Effector CD8-positive, alpha-beta T cell (primary cell): ENCODE measurements around the gene COPG2.
"Not testable (repeated sequence)": the region's sequence is repeated elsewhere in the genome, so short reads cannot be mapped to it uniquely, and the experiment has no call there.

ENCODE experiments used
- DNase-seq: peaks from one replicate; lab custom pipeline; 2025; lab: John Stamatoyannopoulos, UW
- total RNA-seq, 4 experiments: gene quantifications; one replicate each; lab custom pipeline; 2026; lab: John Stamatoyannopoulos, UW

COPG2 gene
- total RNA-seq, result 8.5 to 11.0 (median 9.9) reads per million in 4 experiments

DNA sequence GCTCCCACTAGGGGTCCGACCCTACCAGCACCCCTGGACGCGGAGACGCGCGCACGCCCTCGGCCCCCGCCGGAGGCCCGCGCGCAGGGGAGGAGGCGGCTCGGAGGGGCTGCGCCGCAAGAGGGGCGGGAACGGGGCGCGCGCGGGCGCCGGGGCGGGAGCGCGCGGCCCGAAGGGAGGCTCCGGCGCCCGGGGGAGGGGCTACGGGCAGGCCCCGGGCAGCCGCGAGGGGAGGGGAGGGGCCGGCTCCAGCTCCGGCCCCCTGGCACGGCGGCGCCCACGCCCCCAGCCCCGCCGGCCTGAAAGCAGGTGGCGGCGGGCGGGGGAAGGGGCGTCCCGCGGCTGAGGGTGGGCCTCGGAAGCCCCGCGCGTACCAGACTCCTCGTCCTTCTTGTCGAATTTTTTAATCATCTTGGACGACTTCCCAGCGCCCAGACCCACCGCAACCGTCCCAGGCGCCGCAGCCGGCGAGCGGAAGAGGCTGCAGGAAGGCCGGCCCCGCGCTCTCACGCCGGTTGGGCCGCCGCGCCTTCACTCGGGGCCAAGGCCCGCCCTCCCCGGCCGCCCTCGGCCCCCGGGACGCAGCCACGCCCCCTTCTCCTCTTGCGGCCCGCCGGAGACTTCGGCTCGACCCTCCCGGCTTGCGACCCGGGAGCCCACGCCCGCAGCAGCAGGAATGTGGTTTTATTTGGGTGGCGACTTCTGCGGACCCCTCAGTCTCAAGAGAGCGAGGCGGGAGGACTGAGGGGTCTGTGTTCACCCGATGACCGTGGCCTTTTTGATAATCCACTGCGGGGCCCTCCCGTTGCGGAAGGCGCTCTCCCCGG lies at the start of gene COPG2:
Gene COPG2, minus strand, starts transcription at position 491 of the 827 bp plus-strand sequence. Its CDS starts 80 bp downstream, at position 411.
- peak; percentile 54 for DNase-seq

GRCh38 chr7:130712416-130712815 lies 43.9 kb upstream of the COPG2 start:
- no peak for DNase-seq

DNA sequence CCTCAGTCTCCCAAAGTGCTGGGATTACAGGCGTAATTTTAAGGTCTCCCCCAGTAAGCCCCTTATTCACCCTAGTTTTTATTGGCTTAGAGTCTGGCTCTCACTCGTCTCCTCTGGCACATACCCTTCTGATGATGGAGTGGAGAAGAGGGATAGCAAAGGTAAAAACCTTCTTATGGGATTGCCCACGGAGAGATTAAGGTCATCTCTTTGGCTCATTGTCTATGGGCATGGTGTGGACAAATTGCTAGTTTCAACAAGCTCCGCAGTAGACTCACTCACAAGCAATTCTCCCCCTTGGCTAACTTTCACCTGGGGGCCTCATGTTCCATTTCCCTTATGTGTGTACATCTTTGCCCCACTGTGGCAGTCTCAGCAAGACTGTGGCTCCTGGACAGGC lies 40.2 kb upstream of the COPG2 start:
- DNase-seq, result no peak

DNA sequence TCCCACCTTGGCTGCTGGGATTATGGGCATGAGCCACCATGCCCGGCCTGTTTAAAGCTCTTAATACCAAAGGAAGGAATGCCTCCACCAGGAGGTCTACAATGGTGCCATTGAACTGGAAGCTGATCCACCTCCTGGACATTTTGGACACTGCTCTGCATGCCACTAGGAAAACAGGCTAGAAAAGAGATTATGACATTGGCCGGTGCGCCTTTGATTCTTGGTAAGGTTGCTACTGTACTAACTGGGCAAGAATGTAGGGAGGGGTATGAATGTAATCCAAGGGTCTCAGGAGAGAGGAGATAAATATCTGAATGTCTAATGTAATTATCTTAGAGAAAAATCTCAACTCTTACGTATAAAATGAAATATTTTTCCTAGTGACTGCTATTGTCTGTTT lies 39.5 kb upstream of the COPG2 start:
- DNase-seq, result no peak

DNA sequence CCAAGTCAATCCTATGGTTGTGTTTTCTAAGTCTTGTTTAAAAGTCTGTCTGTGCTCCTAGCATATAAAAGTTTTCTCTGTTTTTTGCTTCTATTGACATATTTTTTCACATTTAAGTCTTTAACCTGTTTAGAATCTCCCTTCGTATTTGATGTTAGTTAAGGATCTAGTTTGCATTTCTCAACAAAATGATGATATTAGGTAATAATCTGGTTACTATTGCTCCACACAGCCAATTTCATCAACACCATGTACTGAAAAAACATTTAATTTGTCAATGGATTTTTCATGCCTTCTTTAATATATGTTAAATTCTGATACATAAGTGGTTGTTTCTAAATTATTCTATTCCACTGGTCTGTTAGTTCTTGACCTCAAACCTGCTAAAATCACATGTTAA lies 35.3 kb upstream of the COPG2 start:
- DNase-seq, result no peak

DNA sequence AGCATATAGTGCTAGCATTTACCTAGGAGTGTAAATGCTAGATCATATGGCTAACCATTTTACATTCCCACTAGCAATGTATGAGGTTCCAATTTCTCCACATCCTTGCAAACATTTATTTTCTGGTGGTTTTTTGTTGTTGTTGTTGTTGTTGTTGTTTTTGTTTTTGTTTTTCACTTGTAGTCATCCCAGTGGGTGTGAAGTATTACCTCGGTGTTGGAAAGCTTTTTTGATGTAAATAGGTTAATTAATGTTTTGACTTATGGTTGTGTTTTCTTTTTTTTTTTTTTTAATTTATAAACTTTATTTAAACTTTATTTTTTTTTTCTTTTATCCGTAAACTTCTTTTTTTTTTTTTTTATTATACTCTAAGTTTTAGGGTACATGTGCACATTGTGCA lies 33.1 kb upstream of the COPG2 start:
- DNase-seq, result no peak

GRCh38 chr7:130700760-130701159 lies 32.2 kb upstream of the COPG2 start:
- no peak for DNase-seq

DNA sequence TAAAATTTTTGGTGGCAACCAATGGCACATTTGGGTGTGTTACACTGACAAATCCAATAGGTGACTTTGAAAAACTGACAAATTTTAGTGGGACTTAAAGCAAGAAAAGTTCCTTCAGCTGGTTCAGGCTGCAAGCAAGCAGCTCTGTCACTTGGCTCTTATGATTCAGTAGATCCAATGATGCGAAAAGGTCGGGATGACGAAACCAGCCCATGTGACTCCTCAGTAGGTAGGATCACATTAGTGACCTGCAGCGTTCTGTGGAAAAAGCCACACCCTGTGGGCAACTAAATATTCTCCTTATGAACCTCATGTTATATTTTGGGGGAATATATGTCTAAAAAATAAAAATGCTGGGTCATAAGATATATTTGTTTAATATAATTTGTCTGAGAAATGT lies 31.1 kb upstream of the COPG2 start:
- DNase-seq, result no peak

DNA sequence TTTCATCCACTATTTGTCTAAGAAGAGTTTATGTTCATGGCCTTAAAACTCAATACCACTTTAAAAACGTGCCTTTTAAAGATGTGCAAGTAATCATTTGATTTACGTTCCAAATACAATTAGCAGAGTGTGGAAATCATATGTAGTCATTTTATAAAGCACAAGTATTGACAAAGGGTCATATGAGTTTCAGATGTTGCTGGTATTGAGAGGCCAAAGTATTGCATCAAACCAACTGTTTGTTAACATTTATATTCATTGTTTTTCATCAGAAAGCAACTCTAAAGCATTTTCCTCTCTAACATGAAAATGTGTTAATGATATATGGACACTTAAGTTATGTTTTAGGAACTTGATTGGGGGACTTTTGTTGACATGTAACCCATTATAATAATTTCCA lies 29.3 kb upstream of the COPG2 start:
- no peak for DNase-seq

DNA sequence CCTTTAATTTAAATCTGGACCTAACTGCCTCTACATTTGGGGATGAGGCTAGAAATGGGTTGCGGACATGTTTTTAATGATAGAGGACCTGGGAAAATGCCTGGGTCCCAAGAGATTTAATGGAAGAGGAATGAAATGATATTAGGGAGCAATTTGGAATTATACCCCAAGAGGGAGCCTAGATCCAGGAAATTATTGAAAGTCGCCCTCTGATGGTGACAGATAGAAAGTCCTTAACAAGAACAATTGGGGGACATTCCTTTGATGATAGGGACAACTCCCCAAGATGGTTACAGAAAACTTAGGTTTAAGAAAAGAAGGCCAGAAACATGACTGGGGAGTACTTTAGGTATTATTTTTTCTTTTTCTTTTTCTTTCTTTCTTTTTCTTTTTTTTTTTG lies 27.3 kb upstream of the COPG2 start:
- no peak for DNase-seq

GRCh38 chr7:130692396-130692795 lies 23.8 kb upstream of the COPG2 start:
- DNase-seq, result not testable (repeated sequence)

DNA sequence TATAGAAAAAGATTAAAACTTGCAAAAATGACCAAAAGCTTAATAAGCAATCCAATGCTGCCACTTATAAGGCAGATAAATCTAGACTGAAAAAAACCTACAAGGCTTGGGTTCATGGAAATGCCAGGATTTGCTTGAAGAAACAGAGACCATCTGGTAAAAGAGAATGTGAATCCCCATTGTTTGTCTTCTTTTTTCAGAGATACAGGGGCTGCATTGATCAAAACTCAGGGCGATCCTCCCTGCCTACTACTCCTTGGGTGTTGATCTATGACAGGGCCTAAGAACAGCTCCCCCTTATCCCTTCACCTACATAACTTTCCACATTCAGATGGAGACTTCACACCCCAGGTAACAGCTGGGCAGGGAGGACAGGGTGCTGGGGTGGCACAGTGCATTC lies 21.1 kb upstream of the COPG2 start:
- DNase-seq, result no peak

- no peak for DNase-seq
Observed at GRCh38 chr7:130683026-130683425, 14.5 kb upstream of the COPG2 start.

GRCh38 chr7:130674456-130674855 lies 5.9 kb upstream of the COPG2 start:
- DNase-seq, result no peak

GRCh38 chr7:130673066-130673465 lies 4.5 kb upstream of the COPG2 start:
- no peak for DNase-seq

- DNase-seq, result no peak
Observed at GRCh38 chr7:130672146-130672545, 3.6 kb upstream of the COPG2 start.

DNA sequence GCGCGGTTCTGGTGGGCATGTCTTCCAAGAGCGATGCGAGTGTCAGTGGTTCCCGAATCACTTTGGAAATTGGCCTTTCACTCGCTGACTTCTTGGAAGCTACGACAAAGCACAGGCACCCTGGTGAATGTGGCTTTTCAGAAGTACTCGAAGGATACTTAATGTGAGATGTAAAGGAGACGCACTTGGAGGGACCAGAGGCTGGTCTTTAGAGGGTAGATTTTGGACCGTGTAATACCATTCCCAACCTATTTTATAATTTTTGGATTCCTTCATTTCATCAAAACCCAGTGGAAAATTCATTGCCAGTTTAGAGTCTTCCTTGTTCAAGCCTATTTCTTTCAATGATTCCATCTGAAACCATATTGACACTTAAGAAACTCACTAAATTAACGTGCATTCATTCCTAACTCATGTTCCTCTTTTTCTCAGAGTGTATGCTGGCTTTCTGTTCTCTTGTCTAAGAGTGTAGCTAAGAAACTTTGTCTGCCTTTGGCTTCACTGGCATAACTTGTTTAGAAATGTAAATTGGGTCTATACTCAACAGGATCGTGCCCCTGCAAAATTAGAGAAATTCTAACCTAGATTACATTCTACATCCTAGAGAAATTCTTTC lies 645 bp upstream of the COPG2 start:
- no peak for DNase-seq

DNA sequence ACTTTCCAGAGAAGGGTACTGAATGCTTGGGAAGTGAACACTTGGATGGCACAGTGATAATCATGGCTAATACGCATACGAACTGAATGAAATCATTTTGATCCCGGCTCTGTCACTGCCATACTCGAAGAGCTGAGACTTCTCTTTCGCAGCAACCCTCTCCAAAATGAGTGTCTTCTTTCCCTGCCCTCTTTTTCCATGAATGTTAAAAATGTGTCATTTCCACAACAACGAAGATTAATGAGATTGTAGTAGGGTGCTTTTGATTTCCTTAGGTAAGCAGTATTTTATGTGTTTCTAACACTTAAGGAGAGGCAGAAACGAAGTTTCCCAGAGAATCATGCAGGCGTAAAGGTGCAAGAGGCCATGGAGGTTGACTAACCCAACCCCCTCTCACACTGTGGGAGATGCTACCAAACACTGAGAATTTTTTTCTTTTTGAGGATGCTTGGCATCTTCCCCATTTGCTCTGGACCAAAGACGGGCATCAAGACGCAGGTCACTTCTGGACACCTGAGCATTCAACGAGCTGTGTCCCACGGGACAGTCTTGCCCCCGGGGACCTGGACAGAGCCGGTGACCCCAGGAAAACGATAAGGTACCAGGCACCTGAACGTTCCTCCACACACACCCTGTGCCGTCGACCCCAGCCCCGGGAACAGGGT lies 823 bp downstream of the COPG2 start:
- DNase-seq, result no peak

- DNase-seq, result no peak
Observed at GRCh38 chr7:130662426-130662825, 6.1 kb downstream of the COPG2 start.

DNA sequence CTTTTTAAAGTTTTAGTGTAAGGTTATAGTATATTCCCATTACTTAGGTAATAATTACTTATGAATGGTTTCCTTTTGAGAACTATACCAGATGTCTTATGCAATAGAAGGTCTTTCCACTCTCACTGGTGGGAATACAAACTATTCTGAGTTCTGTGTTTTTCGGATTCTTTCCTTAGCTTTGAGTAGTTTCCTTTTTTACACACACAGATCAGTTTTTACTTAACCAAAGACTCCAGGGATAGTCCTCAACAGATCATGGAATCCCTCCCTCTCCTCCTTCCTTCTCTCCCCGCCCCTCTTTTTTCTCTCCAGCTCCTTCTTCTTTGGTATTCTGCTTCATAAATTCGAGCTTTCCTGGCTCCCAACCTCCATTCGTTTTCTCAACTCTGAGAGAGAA lies 13.3 kb downstream of the COPG2 start:
- DNase-seq, result no peak

DNA sequence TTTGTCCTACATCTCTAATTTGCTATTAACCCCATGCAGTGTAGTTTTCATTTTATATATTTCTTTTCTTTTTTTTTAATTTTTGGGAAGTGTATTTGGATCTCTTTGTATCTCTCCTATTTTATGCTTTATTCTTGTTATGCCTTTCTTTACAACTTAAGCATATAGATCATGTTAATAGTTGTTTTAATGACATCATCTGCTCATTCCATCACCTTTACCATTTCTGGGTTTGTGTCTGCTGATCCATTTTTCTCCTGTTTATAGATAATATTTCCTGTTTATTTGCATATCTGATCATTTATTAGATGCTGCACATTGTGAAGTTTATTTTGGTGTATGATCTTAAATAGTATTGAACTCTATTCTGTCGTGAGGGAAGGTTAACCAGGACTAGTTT lies 13.7 kb downstream of the COPG2 start:
- no peak for DNase-seq

GRCh38 chr7:130650611-130651120 lies 17.9 kb downstream of the COPG2 start:
- no peak for DNase-seq
